ENCODE data around the gene EMSY.

DNA sequence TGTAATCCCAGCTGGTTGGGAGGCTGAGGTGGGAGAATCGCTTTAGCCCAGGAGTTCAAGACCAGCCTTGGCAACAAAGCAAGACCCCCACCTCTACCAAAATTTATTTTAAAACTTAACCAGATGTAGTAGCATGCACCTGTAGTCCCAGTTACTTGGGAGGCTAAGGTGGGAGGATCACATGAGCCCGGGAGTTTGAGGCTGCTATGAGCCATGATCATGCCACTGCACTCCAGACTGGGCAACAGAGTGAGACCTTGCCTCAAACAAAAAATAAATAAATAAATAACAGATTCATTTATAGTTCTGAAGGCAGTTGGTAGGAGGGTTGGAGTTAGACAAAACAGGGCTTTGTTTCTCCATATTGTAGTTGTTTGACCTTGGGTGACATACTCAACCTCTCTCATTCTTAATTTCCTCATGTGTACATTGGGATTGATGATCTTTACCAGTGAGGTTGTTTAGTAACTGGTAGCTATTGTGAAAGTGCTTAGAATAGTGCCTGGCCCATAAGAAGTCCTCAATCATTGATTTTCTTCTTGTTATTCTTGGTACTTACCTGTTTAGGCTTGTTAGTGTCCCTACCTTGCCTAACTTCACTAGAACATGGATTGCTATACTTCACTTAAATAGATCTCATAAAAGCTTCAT is 79.1 kb downstream of the EMSY start:
- no peak for TF ChIP-seq POLR2A (IDR thresholded peaks at IDR 0.05)
- TF ChIP-seq, protein P1, sequence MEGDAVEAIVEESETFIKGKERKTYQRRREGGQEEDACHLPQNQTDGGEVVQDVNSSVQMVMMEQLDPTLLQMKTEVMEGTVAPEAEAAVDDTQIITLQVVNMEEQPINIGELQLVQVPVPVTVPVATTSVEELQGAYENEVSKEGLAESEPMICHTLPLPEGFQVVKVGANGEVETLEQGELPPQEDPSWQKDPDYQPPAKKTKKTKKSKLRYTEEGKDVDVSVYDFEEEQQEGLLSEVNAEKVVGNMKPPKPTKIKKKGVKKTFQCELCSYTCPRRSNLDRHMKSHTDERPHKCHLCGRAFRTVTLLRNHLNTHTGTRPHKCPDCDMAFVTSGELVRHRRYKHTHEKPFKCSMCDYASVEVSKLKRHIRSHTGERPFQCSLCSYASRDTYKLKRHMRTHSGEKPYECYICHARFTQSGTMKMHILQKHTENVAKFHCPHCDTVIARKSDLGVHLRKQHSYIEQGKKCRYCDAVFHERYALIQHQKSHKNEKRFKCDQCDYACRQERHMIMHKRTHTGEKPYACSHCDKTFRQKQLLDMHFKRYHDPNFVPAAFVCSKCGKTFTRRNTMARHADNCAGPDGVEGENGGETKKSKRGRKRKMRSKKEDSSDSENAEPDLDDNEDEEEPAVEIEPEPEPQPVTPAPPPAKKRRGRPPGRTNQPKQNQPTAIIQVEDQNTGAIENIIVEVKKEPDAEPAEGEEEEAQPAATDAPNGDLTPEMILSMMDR (IDR thresholded peaks at IDR 0.05): no peak
